NT2/D1 (cell line): ENCODE measurements around the gene PSMG1.
"Not testable (repeated sequence)": the region's sequence is repeated elsewhere in the genome, so short reads cannot be mapped to it uniquely, and the experiment has no call there.

Source experiments
- DNase-seq: peaks from one replicate; pipeline ENCODE4 v3.0.0-alpha.2; 2011; ENCODE audit warnings: low read depth, low spot score
- H3K27me3 ChIP-seq: 2 replicates; pipeline ENCODE4 v1.6.0; 2011; ENCODE audit warnings: mild to moderate bottlenecking; ENCODE audit not compliant: insufficient read length, insufficient read depth
- H3K36me3 ChIP-seq: 2 replicates; pipeline ENCODE4 v1.6.1; 2011; ENCODE audit warnings: mild to moderate bottlenecking, low read length, mixed read lengths; ENCODE audit not compliant: insufficient read depth, insufficient read length
- H3K4me1 ChIP-seq: 2 replicates; pipeline ENCODE4 v1.5.1; 2011; ENCODE audit not compliant: insufficient read depth, insufficient read length
- H3K4me3 ChIP-seq: 2 replicates; pipeline ENCODE4 v1.5.1; 2011; ENCODE audit warnings: low read depth; ENCODE audit not compliant: insufficient read length
- H3K9ac ChIP-seq: 2 replicates; pipeline ENCODE4 v1.6.0; 2011; ENCODE audit warnings: low read depth; ENCODE audit not compliant: insufficient read length
- H3K9me3 ChIP-seq: 2 replicates; pipeline ENCODE4 v1.5.1; 2011; ENCODE audit warnings: mild to moderate bottlenecking, low read length; ENCODE audit not compliant: insufficient read depth
- SUZ12 ChIP-seq: IDR thresholded peaks from 2 replicates; pipeline ENCODE4 v1.6.1; 2011; ENCODE audit not compliant: insufficient read length, insufficient read depth; ENCODE audit errors: extremely low read depth
- YY1 ChIP-seq: IDR thresholded peaks from 2 replicates; pipeline ENCODE4 v1.6.1; 2011; ENCODE audit not compliant: insufficient read length, insufficient read depth
- ZNF274 ChIP-seq: IDR thresholded peaks from 2 replicates; pipeline ENCODE4 v1.6.1; 2011; ENCODE audit warnings: mild to moderate bottlenecking, low read depth, low read length

The PSMG1 gene

DNA sequence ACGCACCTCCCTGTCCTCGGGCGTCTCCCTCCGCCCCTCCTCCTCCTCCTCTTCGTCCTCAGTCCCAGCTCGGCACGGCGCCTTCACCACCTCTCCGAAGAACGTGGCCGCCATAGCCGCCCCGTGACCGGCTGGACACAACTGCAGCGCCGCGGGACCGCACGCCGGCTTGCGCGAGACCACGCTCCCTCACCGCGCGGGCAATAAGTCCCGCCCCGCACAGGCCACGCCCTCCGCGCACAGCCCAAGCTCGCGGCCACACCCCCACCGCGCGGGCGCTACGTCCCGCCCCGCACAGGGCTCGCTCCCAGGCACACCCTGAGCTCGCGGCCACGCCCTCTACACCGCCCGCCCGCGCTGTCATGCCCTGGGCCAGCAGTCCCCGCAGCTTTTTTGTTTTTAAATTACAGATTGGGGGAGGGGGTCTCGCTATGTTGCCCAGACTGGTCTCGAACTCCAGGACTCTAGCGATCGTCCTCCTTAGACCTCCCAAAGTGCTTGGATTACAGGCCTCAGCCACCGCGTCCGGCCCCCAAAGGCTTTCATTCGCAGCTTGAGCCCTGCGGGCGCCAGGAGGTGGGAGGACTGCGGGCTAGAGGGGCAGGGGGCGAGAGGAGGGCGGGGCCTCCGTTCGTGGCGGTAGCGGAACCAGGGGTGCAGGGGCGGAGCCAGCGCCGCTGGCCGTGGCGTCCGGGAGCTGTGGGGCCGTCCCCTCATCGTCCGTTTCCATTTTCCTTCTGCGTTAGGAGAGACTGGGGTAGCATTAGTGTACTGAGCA, at the start of gene PSMG1:
Gene PSMG1, minus strand, starts transcription at position 180 of the 778 bp plus-strand sequence. Its CDS starts 66 bp downstream, at position 114.
- Histone ChIP-seq H3K27me3 (no peaks in the 10 kb centered on the region), H3K9ac (peak within 1 kb of the TSS; percentile 96), H3K36me3 (peaks cover 33% of the 10 kb centered on the region), H3K9me3 (no peaks in the 10 kb centered on the region), H3K4me1 (no peaks in the 10 kb centered on the region), H3K4me3 (peak within 1 kb of the TSS; percentile 96)
- TF ChIP-seq ZNF274 = no peak
- TF ChIP-seq SUZ12 = no peak
- TF ChIP-seq YY1 = no peak
- DNase-seq = peak; percentile 96

DNA sequence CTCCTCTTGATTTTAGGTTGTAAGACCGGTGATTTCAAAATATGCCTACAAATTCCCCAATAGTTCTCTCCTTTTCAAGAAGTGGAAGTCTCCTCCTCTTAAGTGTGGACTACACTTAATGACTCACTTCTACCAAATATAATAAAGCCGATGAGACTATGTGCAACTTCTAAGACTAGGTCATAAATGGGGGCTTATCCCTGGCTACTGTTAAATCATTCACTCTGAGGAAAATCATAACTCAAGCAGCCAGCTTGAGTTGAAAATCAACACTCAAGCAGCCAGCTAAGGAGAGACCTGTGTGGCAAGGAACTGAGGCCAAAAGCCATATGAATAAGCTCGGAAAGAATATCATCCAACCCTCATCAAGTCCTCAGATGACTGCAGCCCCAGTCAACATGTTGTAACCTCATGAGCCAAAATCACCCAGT, 49.6 kb upstream of the PSMG1 start:
- no peak overlapping the region for H3K9ac ChIP-seq
- H3K4me1 ChIP-seq = no peaks in the 10 kb centered on the region
- H3K27me3 ChIP-seq = no peaks in the 10 kb centered on the region
- DNase-seq = no peak
- H3K9me3 ChIP-seq = no peaks in the 10 kb centered on the region
- TF ChIP-seq SUZ12 = no peak
- TF ChIP-seq YY1 = no peak
- TF ChIP-seq ZNF274 = no peak
- no peak overlapping the region for H3K4me3 ChIP-seq
- H3K36me3 ChIP-seq = peaks cover 73% of the 10 kb centered on the region

DNA sequence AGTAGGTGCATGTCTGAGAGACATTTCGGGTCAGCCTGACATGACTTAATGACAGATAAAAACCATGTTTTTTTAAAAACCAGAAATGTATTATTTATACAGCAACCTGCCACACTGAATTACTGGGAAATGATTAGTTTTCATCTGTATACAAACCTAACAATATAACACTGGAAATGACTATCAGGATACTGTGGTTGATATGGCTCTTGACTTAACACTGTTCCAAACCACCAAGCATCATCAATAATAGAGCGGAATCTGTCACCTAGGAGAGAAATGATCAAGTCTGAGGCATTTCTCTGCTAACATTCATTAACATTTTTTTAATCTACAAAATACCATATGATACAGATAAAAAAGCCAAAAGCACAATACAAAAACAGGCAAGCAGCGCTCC, 41.7 kb upstream of the PSMG1 start:
- Histone ChIP-seq H3K4me3 (no peak overlapping the region), H3K9ac (no peak overlapping the region), H3K36me3 (peaks cover 56% of the 10 kb centered on the region), H3K9me3 (no peaks in the 10 kb centered on the region), H3K27me3 (no peaks in the 10 kb centered on the region), H3K4me1 (no peaks in the 10 kb centered on the region)
- DNase-seq = no peak
- TF ChIP-seq YY1 (no peak), SUZ12 (no peak), ZNF274 (no peak)

- TF ChIP-seq ZNF274 (no peak), SUZ12 (no peak), YY1 (no peak)
- H3K27me3 ChIP-seq = no peaks in the 10 kb centered on the region
- H3K4me3 ChIP-seq = no peak overlapping the region
- DNase-seq = no peak
- H3K9ac ChIP-seq = no peak overlapping the region
- no peaks in the 10 kb centered on the region for H3K4me1 ChIP-seq
- H3K9me3 ChIP-seq = no peaks in the 10 kb centered on the region
- peaks cover 55% of the 10 kb centered on the region for H3K36me3 ChIP-seq
Observed at GRCh38 chr21:39221997-39222486, 38.8 kb upstream of the PSMG1 start.

- TF ChIP-seq ZNF274 (no peak), SUZ12 (no peak), YY1 (no peak)
- Histone ChIP-seq H3K36me3 (peaks cover 54% of the 10 kb centered on the region), H3K4me3 (no peak overlapping the region), H3K27me3 (no peaks in the 10 kb centered on the region), H3K9me3 (no peaks in the 10 kb centered on the region), H3K4me1 (no peaks in the 10 kb centered on the region), H3K9ac (no peak overlapping the region)
- DNase-seq = no peak
Observed at GRCh38 chr21:39221282-39221996, 38.2 kb upstream of the PSMG1 start.

DNA sequence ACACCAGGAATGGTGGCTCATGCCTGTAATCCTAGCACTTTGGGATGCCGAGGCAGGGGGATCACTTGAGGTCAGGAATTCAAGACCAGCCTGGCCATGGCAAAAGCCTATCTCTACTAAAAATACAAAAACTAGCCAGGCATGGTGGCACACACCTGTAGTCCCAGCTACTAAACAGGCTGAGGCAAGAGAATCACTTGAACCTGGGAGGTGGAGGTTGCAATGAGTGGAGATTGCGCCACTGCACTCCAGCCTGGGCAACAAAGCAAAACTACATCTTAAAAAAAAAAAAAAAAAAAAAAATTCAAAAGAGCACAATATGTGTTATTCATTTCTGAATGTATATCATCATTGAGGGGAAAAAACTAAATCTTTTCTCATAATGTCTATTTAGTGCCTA, 37.6 kb upstream of the PSMG1 start:
- DNase-seq, H3K27me3 ChIP-seq, H3K9ac ChIP-seq, H3K4me1 ChIP-seq, H3K9me3 ChIP-seq, H3K4me3 ChIP-seq: not testable (repeated sequence)
- peaks cover 56% of the 10 kb centered on the region for H3K36me3 ChIP-seq

GRCh38 chr21:39220150-39220549, 36.9 kb upstream of the PSMG1 start:
- Histone ChIP-seq H3K4me1 (no peaks in the 10 kb centered on the region), H3K9ac (no peak overlapping the region), H3K27me3 (no peaks in the 10 kb centered on the region), H3K36me3 (peaks cover 63% of the 10 kb centered on the region), H3K4me3 (no peak overlapping the region), H3K9me3 (no peaks in the 10 kb centered on the region)
- DNase-seq = no peak
- TF ChIP-seq ZNF274 (no peak), SUZ12 (no peak), YY1 (no peak)
